Fibroblast of lung (primary cell): ENCODE data around the gene XKR7. TPM values are rescaled to one million over a fixed set of nuclear protein-coding genes. Genes with fewer than 3 reads are reported as not detected.

Source experiments
- DNase-seq, 2 donors: peaks; one replicate each; pipeline versions ENCODE4 v3.0.0 to v3.0.0-alpha.2; 2010; ENCODE audit warnings: low read depth in 2 of 2
- H2AFZ ChIP-seq: 2 replicates; pipeline ENCODE4 v1.5.1; 2012; ENCODE audit warnings: low read length, control low read depth, inconsistent platforms
- H3K27ac ChIP-seq: 2 replicates; pipeline ENCODE4 v1.5.1; 2011; ENCODE audit warnings: low read length, control low read depth; ENCODE audit not compliant: insufficient read depth
- H3K27me3 ChIP-seq: 2 replicates; pipeline ENCODE4 v1.5.1; 2011; ENCODE audit warnings: mild to moderate bottlenecking, low read length; ENCODE audit not compliant: control insufficient read depth, insufficient read depth
- H3K36me3 ChIP-seq: 2 replicates; pipeline ENCODE4 v1.5.1; 2011; ENCODE audit warnings: low read length; ENCODE audit not compliant: control insufficient read depth, insufficient read depth
- H3K4me1 ChIP-seq: 2 replicates; pipeline ENCODE4 v1.5.1; 2011; ENCODE audit warnings: low read length; ENCODE audit not compliant: control insufficient read depth, insufficient read depth; ENCODE audit errors: extremely low read depth
- H3K4me2 ChIP-seq: 2 replicates; pipeline ENCODE4 v1.5.1; 2011; ENCODE audit warnings: low read length, control low read depth; ENCODE audit not compliant: insufficient read depth; ENCODE audit errors: extremely low read depth
- H3K4me3 ChIP-seq, 4 experiments: fragments of 200-600 bp in 1 of 4; sonication (generic) in 1 of 4; replicated peaks in 1 of 4; 2 replicates each; pipeline ENCODE4 v1.5.1; 2011 to 2016; ENCODE audit warnings: low read length in 4 of 4, low read depth in 3 of 4, mild to moderate bottlenecking in 3 of 4, control low read depth in 2 of 4, inconsistent platforms in 1 of 4, mixed read lengths in 1 of 4; ENCODE audit not compliant: insufficient read depth in 1 of 4; ENCODE audit errors: control extremely low read depth in 1 of 4
- H3K79me2 ChIP-seq: 2 replicates; pipeline ENCODE4 v1.5.1; 2012; ENCODE audit warnings: mild to moderate bottlenecking, low read length, inconsistent platforms; ENCODE audit not compliant: control insufficient read depth, insufficient read depth
- H3K9ac ChIP-seq: 2 replicates; pipeline ENCODE4 v1.5.1; 2011; ENCODE audit warnings: mild to moderate bottlenecking, low read length, control low read depth; ENCODE audit not compliant: insufficient read depth
- H3K9me3 ChIP-seq: 2 replicates; pipeline ENCODE4 v1.5.1; 2012; ENCODE audit warnings: low read depth, low read length; ENCODE audit not compliant: control insufficient read depth, insufficient read depth
- H4K20me1 ChIP-seq: 2 replicates; pipeline ENCODE4 v1.5.1; 2011; ENCODE audit warnings: low read length; ENCODE audit not compliant: control insufficient read depth, insufficient read depth; ENCODE audit errors: extremely low read depth
- EZH2 ChIP-seq: IDR thresholded peaks from 2 replicates; pipeline ENCODE4 v1.5.1; 2012; ENCODE audit warnings: low read length, control low read depth, mild to moderate bottlenecking; ENCODE audit errors: missing control alignments
- polyA plus RNA-seq, 2 donors: library from polyadenylated mRNA; depleted of rRNA in 1 of 2; stranded (reverse) in 1 of 2; unstranded in 1 of 2; fragments of >200 nt; gene quantifications; 2 replicates each; pipeline ENCODE4 v1.2.1, GENCODE V29; 2011 to 2012; ENCODE audit warnings: missing spikeins in 1 of 2
- total RNA-seq: library from RNA; depleted of rRNA; stranded (reverse); fragments of >200 nt; gene quantifications from 2 replicates; pipeline ENCODE4 v1.2.1, GENCODE V29; 2014
- TF ChIP-seq, protein P1 (sequence below), 2 donors: IDR thresholded peaks in 1 of 2; conservative IDR thresholded peaks in 1 of 2; 1 replicate in 1 of 2; 2 replicates in 1 of 2; pipeline ENCODE4 v1.5.1; 2011 to 2012; ENCODE audit warnings: low read length in 2 of 2, control low read depth in 1 of 2, inconsistent platforms in 1 of 2, low read depth in 1 of 2, mild to moderate bottlenecking in 1 of 2

The XKR7 gene
- total and polyA plus RNA-seq, 2 donors (not counting 1 experiment from before 2014, with no cell fraction given), result not detected

DNA sequence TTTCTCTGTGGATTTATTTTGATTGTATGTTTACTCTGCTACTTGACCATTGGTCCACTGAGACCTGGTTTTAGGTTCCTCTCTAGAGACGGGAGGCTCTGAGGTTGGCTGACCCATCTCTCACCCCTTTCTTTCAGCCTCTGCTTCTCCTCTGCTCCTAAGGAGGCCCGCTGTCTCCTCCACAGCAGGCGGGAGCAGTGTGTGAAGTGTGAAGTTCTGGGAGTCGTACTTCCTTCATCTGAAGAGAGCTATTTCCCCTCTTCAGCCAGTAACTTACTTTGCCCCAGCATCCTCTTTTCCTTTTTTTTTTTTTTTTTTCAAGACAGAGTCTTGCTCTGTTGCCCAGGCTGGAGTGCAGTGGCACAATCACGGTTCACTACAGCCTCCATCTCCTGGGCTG, 37.2 kb upstream of the XKR7 start:
- DNase-seq, result no peak
- Histone ChIP-seq H2AFZ (no peak overlapping the region), H3K4me1 (no peaks in the 10 kb centered on the region), H3K27ac (no peak overlapping the region), H3K36me3 (no peaks in the 10 kb centered on the region), H3K4me3 (no peak overlapping the region), H3K27me3 (peaks cover 8% of the 10 kb centered on the region), H3K4me2 (no peak overlapping the region), H3K9ac (no peak overlapping the region), H3K79me2 (no peaks in the 10 kb centered on the region), H3K9me3 (no peaks in the 10 kb centered on the region), H4K20me1 (peaks cover 1% of the 10 kb centered on the region)
- TF ChIP-seq EZH2, result no peak
- TF ChIP-seq, protein P1, sequence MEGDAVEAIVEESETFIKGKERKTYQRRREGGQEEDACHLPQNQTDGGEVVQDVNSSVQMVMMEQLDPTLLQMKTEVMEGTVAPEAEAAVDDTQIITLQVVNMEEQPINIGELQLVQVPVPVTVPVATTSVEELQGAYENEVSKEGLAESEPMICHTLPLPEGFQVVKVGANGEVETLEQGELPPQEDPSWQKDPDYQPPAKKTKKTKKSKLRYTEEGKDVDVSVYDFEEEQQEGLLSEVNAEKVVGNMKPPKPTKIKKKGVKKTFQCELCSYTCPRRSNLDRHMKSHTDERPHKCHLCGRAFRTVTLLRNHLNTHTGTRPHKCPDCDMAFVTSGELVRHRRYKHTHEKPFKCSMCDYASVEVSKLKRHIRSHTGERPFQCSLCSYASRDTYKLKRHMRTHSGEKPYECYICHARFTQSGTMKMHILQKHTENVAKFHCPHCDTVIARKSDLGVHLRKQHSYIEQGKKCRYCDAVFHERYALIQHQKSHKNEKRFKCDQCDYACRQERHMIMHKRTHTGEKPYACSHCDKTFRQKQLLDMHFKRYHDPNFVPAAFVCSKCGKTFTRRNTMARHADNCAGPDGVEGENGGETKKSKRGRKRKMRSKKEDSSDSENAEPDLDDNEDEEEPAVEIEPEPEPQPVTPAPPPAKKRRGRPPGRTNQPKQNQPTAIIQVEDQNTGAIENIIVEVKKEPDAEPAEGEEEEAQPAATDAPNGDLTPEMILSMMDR (conservative IDR thresholded peaks at IDR 0.05 in 1 of 2, IDR thresholded peaks at IDR 0.05 in 1 of 2; ENCODE audit: low read depth in 1 of 2, low read length in 2 of 2), result no peak

DNA sequence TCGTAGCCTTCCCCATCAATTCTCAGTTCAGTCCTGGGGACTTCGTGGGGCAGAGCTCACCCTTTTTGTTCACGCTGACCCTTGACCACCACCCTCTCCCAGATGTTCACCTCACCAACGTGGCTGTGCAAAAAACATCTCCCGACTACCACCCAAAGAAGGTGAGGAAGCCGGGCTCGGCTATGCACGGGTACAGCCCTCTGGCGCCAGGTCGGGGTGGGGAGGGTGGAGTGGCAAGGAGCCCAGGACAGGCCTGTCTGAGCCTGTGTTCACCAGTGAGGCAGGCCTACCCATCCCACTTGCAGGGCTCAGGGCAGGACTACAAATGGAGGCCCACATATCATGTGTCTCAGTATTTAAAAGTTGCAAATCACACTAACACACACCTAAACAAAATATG, 34.3 kb upstream of the XKR7 start:
- H3K9ac ChIP-seq, result no peak overlapping the region
- H3K4me3 ChIP-seq, result no peak overlapping the region
- H3K4me2 ChIP-seq, result no peak overlapping the region
- H2AFZ ChIP-seq, result no peak overlapping the region
- no peak for DNase-seq
- no peaks in the 10 kb centered on the region for H3K79me2 ChIP-seq
- H4K20me1 ChIP-seq, result no peaks in the 10 kb centered on the region
- TF ChIP-seq, protein P1 (conservative IDR thresholded peaks at IDR 0.05 in 1 of 2, IDR thresholded peaks at IDR 0.05 in 1 of 2; ENCODE audit: low read depth in 1 of 2, low read length in 2 of 2), result no peak
- TF ChIP-seq EZH2, result no peak
- H3K36me3 ChIP-seq, result no peaks in the 10 kb centered on the region
- no peak overlapping the region for H3K27ac ChIP-seq
- H3K9me3 ChIP-seq, result no peaks in the 10 kb centered on the region
- no peaks in the 10 kb centered on the region for H3K4me1 ChIP-seq
- peaks cover 5% of the 10 kb centered on the region for H3K27me3 ChIP-seq

DNA sequence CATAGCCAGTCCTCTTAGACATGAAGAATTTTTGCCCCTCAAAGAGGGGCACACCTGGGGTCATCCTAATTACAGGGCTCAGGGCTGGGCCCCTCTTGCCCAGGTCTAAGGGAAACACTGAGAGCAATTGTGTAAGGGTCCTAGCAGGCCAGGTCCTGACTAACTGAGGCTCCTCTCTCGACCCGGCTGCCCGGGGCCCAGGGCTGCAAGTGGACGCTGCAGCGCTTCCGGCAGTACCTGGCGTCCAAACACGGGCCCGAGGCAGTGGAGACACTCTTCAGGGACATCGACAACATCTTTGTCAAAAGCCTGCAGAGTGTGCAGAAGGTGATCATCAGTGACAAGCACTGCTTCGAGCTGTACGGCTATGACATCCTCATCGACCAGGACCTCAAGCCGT, 33.5 kb upstream of the XKR7 start:
- Histone ChIP-seq H3K9ac (no peak overlapping the region), H3K79me2 (no peaks in the 10 kb centered on the region), H3K36me3 (no peaks in the 10 kb centered on the region), H3K27me3 (peaks cover 2% of the 10 kb centered on the region), H3K4me1 (no peaks in the 10 kb centered on the region), H2AFZ (no peak overlapping the region), H3K4me3 (no peak overlapping the region), H3K4me2 (no peak overlapping the region), H4K20me1 (no peaks in the 10 kb centered on the region), H3K27ac (no peak overlapping the region), H3K9me3 (no peaks in the 10 kb centered on the region)
- no peak for TF ChIP-seq EZH2
- TF ChIP-seq, protein P1 (conservative IDR thresholded peaks at IDR 0.05 in 1 of 2, IDR thresholded peaks at IDR 0.05 in 1 of 2; ENCODE audit: low read depth in 1 of 2, low read length in 2 of 2), result no peak
- no peak for DNase-seq
